Measurements from ENCODE around the gene RETREG1. TPM values are rescaled to one million over a fixed set of nuclear protein-coding genes. Genes with fewer than 3 reads are reported as not detected.
"Not testable (repeated sequence)": the region's sequence is repeated elsewhere in the genome, so short reads cannot be mapped to it uniquely, and the experiment has no call there.

Gene RETREG1
- polyA plus RNA-seq, 5 donors = 2.6 to 3.9 (median 3.0) TPM

GRCh38 chr5:16456103-16456832, 160.5 kb downstream of the RETREG1 start:
- DNase-seq = peak; percentile 29 to 55

- DNase-seq = no peak
Observed at GRCh38 chr5:16455668-16456067, 161.1 kb downstream of the RETREG1 start.

DNA sequence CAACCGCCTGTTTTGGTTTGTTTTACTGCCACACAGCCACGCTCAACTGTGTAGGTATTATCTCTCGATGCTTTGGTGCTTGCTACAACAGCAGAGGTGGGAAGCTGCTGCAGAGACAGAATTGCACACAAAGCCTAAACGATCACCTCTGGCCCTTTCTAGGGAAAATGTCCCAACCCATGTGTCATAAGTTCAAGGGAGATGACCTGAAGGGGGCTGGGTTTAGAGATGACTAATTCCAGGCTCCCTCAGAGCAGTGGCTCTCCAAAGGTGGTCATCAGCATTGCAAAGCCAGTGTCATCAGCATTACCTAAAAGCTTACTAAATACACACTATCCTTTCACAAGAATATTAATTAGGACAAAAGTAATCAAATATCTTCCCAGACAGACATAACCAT, 162.1 kb downstream of the RETREG1 start:
- no peak for DNase-seq

GRCh38 chr5:16453609-16454008, 163.2 kb downstream of the RETREG1 start:
- peak in 1 of 2 donors; percentile 6 for DNase-seq

DNA sequence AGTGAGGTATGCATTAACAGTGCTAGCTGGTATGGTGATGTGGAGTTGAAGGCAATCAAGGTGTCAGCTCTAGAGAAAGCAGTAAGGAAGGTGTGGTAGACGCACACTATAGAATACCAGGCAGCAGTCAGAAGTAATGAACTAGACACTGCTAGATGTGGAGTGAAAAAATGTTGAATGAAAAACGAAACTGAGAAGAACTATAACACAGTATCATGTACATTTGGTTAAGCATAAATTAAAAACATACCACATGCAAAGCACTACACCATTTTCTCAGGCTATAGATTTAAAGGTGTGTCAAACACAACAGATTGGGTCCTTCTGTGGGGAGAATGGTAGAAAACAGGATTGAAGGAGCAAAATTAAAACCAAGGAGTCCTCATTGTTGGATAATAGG, 166.6 kb downstream of the RETREG1 start:
- no peak for DNase-seq

DNA sequence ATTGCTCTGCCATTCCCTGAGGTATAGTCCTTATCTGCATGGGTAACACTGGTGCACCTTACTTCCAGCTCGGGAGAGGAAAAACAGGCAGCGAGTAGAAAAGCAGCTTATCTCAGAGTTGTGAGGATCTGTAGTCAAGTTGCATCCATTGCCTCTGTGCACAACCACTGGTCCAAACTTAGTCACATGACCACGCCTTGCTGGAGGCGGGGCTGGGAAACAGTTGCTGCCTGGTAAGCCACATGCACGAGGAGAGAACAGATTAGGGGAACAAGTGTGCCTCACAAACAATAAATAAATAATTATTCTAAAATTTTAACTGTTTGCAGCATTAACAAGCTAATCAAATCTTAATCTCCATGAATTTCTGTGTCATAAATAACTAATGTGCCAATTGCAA, 169.8 kb downstream of the RETREG1 start:
- DNase-seq = no peak

DNA sequence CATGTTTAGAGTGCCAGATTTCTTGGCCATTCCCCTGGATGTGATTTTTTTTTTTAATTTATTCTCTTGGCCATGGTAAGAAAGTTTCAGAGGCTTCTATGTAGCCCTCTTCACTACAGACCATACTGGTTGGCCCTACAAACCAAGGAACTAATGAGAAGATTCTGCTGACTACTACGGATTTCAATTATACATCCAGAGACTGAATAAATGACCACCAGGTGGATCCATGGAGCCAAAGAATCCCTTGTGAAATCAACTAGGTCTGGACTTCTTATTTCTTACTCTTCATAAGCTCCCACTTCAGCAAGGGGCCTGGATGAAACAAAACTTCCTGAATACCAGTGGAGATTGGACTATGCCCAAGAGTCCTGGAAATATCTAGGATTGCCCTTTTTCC, 178.8 kb downstream of the RETREG1 start:
- DNase-seq = no peak

- not testable (repeated sequence) for DNase-seq
Observed at GRCh38 chr5:16436065-16436682, 180.6 kb downstream of the RETREG1 start.

GRCh38 chr5:16431490-16431889, 185.3 kb downstream of the RETREG1 start:
- no peak for DNase-seq

DNA sequence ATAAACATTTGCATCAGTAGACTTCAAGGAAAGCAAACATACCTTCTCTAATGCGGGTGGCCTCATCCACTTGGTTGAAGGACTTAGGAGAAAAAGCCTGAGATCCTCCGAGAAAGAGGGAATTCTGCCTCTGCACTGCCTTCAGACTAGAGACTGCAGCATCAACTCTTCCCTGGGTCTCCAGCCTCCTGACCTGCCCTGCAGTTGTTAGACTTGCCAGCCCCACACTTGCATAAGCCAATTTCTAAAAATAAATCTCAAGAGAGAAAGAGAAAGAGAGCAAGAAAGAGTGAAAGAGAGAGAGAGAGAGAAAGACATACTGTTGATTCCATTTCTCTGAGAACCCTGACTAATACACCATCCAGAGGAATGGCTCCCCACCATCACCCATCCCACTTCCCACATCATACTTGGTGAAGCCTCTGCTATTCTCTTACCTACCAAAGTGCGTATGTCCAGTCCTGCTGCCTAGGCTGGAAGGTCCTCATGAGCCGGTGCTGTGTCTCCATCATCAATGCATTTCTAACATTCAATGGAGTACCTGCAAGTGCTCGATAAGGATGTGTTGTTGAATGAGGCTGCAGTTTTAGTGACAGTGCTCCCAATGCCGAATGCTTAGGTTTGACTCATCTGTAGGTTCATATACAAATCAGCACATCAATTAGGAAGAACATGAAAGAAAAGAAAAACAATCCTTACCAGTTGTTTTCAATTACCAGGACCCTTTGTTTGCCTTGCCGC, 186.3 kb downstream of the RETREG1 start:
- no peak for DNase-seq

DNA sequence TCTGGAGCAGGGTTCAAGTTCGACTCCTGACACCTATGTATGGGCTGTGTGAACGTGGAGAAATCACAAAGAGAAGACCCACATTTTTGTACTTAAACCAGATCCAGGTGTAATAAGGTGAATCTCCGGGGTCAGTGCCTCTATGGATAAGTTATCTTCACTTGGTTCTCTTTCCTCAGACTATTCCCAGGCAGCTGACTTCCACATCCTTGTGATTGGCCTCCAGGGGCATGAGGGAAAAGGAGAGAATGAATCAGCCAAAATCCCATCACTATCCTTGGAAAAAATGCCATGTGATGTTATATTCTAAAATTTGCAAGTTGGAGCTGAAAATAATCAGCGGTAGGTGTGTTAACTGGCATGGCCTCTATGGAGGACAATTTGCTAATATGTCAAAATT, 188.4 kb downstream of the RETREG1 start:
- no peak for DNase-seq

- DNase-seq = no peak
Observed at GRCh38 chr5:16427587-16427986, 189.2 kb downstream of the RETREG1 start.

Other genes with a start within 250 kb of the RETREG1 start
- gene ZNF622, start 151.2 kb downstream of the RETREG1 start, polyA plus RNA-seq (ENCODE audit: insufficient read depth in 1 of 5, insufficient read length in 5 of 5, low replicate concordance in 1 of 5) = 10 to 100 TPM; 18.9 to 22.2 (median 20.6) TPM

All from right lung (tissue), 5 donors.